HCT116 (cell line): ENCODE results near the gene HOXD9. TPM values are rescaled to one million over a fixed set of nuclear protein-coding genes. Genes with fewer than 3 reads are reported as not detected.

Source experiments
- ATAC-seq: fragments of 200-7000 bp; cut with Tn5 transposase; 2 replicates; pipeline ENCODE4 v1.9.1; 2020; ENCODE audit warnings: mild to moderate bottlenecking, moderate library complexity
- BruUV-seq: library from RNA; stranded (reverse); fragments of 400-500 nt; replicated peaks from 2 replicates; lab custom pipeline; 2021; lab: Mats Ljungman, UMichigan
- CTCF ChIA-PET: fragments of 300-600 bp; sonication (Branson Sonifier 250); formaldehyde crosslinking; loops from one replicate; lab custom pipeline; 2021; ENCODE audit warnings: antibody characterized with exemption; lab: Charles Lee
- POLR2A ChIA-PET: fragments of 300-600, 350-600 bp; sonication (Branson Sonifier 250); formaldehyde crosslinking; loops from one replicate; lab custom pipeline; 2021; ENCODE audit warnings: antibody characterized with exemption; lab: Charles Lee
- RAD21 ChIA-PET, 2 experiments: fragments of 300-600 bp; sonication (Branson Sonifier 250); formaldehyde crosslinking; loops; one replicate each; lab custom pipeline; 2023; ENCODE audit warnings: low total read pairs in 2 of 2; ENCODE audit not compliant: uncharacterized antibody in 2 of 2, unreplicated experiment in 2 of 2, low non-redundant PET in 1 of 2; lab: Charles Lee
- DNase-seq: peaks from one replicate; pipeline ENCODE4 v3.0.0-alpha.2; 2010; ENCODE audit warnings: low read depth, low spot score
- H2AFZ ChIP-seq: fragments of 200-600 bp; shearing (Covaris generic), sonication (generic); 2 replicates; pipeline ENCODE4 v1.6.1; 2017; ENCODE audit warnings: low read depth, mixed run types, mixed read lengths, antibody characterized with exemption, low read length; ENCODE audit not compliant: poor library complexity, severe bottlenecking
- H3K27ac ChIP-seq: 2 replicates; pipeline ENCODE4 v1.5.1; 2012; ENCODE audit warnings: low read depth, low read length
- H3K27me3 ChIP-seq: fragments of 200-600 bp; sonication (generic); 2 replicates; pipeline ENCODE4 v1.6.1; 2016; ENCODE audit warnings: mixed run types, low read length, mixed read lengths; ENCODE audit not compliant: insufficient read depth
- H3K36me3 ChIP-seq, 2 experiments: fragments of 200-500 bp in 1 of 2; fragments of 200-600 bp in 1 of 2; sonication (Bioruptor generic) in 1 of 2; sonication (generic) in 1 of 2; 2 replicates each; pipeline versions ENCODE4 v1.5.1 to v1.6.1; 2014 to 2016; ENCODE audit warnings: low read length in 2 of 2, inconsistent platforms in 1 of 2, mixed read lengths in 1 of 2, mixed run types in 1 of 2; ENCODE audit not compliant: insufficient read depth in 2 of 2, control insufficient read depth in 1 of 2
- H3K4me1 ChIP-seq, 2 experiments: fragments of 200-600 bp in 1 of 2; sonication (generic) in 1 of 2; 2 replicates each; pipeline versions ENCODE4 v1.5.1 to v1.6.1; 2012 to 2017; ENCODE audit warnings: low read length in 2 of 2, inconsistent platforms in 1 of 2, mild to moderate bottlenecking in 1 of 2, mixed read lengths in 1 of 2, mixed run types in 1 of 2, moderate library complexity in 1 of 2; ENCODE audit not compliant: insufficient read depth in 2 of 2, control insufficient read depth in 1 of 2
- H3K4me2 ChIP-seq: fragments of 200-600 bp; sonication (generic); 2 replicates; pipeline ENCODE4 v1.6.1; 2017; ENCODE audit warnings: mixed run types, low read length, mixed read lengths
- H3K4me3 ChIP-seq, 2 experiments: fragments of 200-600 bp in 1 of 2; sonication (generic) in 1 of 2; replicated peaks in 1 of 2; 2 replicates each; pipeline ENCODE4 v1.5.1; 2011 to 2016; ENCODE audit warnings: low read length in 2 of 2, control low read depth in 1 of 2, low read depth in 1 of 2, mild to moderate bottlenecking in 1 of 2, mixed read lengths in 1 of 2, mixed run types in 1 of 2
- H3K79me2 ChIP-seq: fragments of 200-600 bp; sonication (generic); 2 replicates; pipeline ENCODE4 v1.6.1; 2017; ENCODE audit warnings: mild to moderate bottlenecking, mixed run types, low read length, moderate library complexity, mixed read lengths; ENCODE audit not compliant: insufficient read depth
- H3K9ac ChIP-seq: fragments of 200-600 bp; sonication (generic); 2 replicates; pipeline ENCODE4 v1.6.1; 2016; ENCODE audit warnings: low read length, mixed read lengths
- H3K9me2 ChIP-seq: fragments of 200-600 bp; sonication (generic), shearing (Covaris generic); 2 replicates; pipeline ENCODE4 v1.6.1; 2017; ENCODE audit warnings: mixed run types, mild to moderate bottlenecking, moderate library complexity; ENCODE audit not compliant: insufficient read depth
- H3K9me3 ChIP-seq, 2 experiments: fragments of 200-500 bp in 1 of 2; fragments of 200-600 bp in 1 of 2; sonication (Bioruptor generic) in 1 of 2; sonication (generic) in 1 of 2; 2 replicates each; pipeline ENCODE4 v1.6.1; 2014 to 2017; ENCODE audit warnings: low read length in 2 of 2, mixed read lengths in 2 of 2, inconsistent platforms in 1 of 2, low read depth in 1 of 2, mild to moderate bottlenecking in 1 of 2, mixed run types in 1 of 2, moderate library complexity in 1 of 2; ENCODE audit not compliant: control insufficient read depth in 1 of 2, insufficient read depth in 1 of 2
- H4K20me1 ChIP-seq: fragments of 200-600 bp; sonication (generic), shearing (Covaris generic); 2 replicates; pipeline ENCODE4 v1.6.1; 2017; ENCODE audit warnings: mixed run types, mild to moderate bottlenecking, moderate library complexity; ENCODE audit not compliant: insufficient read depth
- CBX3 ChIP-seq: IDR thresholded peaks from 2 replicates; pipeline ENCODE4 v1.6.1; 2012; ENCODE audit warnings: low read depth
- CEBPB ChIP-seq: IDR thresholded peaks from 2 replicates; pipeline ENCODE4 v1.6.1; 2012; ENCODE audit warnings: low read depth
- POLR2AphosphoS5 ChIP-seq: IDR thresholded peaks from 2 replicates; pipeline ENCODE4 v1.6.1; 2011; ENCODE audit warnings: mild to moderate bottlenecking, low read depth, low read length, moderate library complexity
- SP1 ChIP-seq: IDR thresholded peaks from 2 replicates; pipeline ENCODE4 v1.6.1; 2012; ENCODE audit warnings: low read depth
- SRF ChIP-seq: IDR thresholded peaks from 2 replicates; pipeline ENCODE4 v1.6.1; 2012; ENCODE audit warnings: low read depth
- ZFX ChIP-seq: fragments of 450-650 bp; IDR thresholded peaks from 2 replicates; pipeline ENCODE4 v1.6.1; 2017
- intact Hi-C: fragments of 100-400 bp; cut with micrococcal nuclease; formaldehyde crosslinking; loops from 2 replicates; pipeline ENCODE4 v1.10.0; 2022
- total RNA-seq: library from RNA; stranded (reverse); gene quantifications from one replicate; pipeline ENCODE4 v1.2.1, GENCODE V29; 2021; ENCODE audit not compliant: unreplicated experiment
- TF ChIP-seq, protein P1 (sequence below): IDR thresholded peaks from 2 replicates; pipeline ENCODE4 v1.6.1; 2012

Gene HOXD9
- total RNA-seq, 1 experiment from 2014 or later, result not detected

DNA sequence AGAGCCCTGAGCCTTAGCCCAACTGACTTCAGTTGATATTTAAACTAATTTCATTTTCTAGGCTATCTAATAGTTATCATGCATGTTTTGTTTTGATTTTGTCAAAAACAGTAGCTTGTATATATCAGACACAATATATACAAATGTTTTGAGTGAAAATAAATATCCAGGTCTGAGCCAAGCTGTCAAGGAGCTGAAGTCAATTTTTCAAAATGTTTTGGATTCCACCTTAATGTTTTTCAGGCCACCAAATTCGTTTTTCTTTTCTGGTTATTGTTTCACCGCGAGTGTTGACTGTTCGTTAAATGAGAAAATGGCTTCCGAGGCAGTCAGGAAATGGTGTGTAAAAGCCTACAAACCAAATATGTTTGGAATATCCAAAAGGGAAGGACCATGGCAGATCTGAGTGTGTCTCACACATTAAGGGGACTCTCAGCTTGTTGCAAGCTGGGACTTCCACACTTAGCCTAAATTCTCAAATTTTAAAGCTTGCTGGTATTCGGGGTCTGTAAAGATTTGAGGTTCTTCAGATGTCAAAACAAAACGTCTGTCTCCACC, 20.1 kb upstream of the HOXD9 start:
- no peak overlapping the region for H3K4me2 ChIP-seq
- peaks cover 0 to 20% of the 10 kb centered on the region in 2 experiments; a peak in 2 of 4 replicates for H3K4me1 ChIP-seq
- no peak for ATAC-seq
- no peak overlapping the region for H3K4me3 ChIP-seq
- H2AFZ ChIP-seq, result no peak overlapping the region
- H4K20me1 ChIP-seq, result no peaks in the 10 kb centered on the region
- BruUV-seq, result no TSS peak
- POLR2A ChIA-PET, result no interaction called here
- H3K79me2 ChIP-seq, result no peaks in the 10 kb centered on the region
- no peak overlapping the region for H3K9ac ChIP-seq
- RAD21 ChIA-PET, result no interaction called here
- CTCF ChIA-PET, result interaction anchor here (1.5 kb wide), 1 partner anchor 9 kb away, joined by 7 read pairs; no protein-coding TSS in a partner anchor
- H3K27me3 ChIP-seq, result no peaks in the 10 kb centered on the region
- H3K9me2 ChIP-seq, result no peaks in the 10 kb centered on the region
- H3K9me3 ChIP-seq, result no peaks in the 10 kb centered on the region
- no peak for DNase-seq
- TF ChIP-seq ZFX, result no peak
- no peak for TF ChIP-seq CEBPB
- TF ChIP-seq, all 23 proteins: peak for 0
- intact Hi-C loops, result no loop called here
- H3K36me3 ChIP-seq, result no peaks in the 10 kb centered on the region
- no peak overlapping the region for H3K27ac ChIP-seq

DNA sequence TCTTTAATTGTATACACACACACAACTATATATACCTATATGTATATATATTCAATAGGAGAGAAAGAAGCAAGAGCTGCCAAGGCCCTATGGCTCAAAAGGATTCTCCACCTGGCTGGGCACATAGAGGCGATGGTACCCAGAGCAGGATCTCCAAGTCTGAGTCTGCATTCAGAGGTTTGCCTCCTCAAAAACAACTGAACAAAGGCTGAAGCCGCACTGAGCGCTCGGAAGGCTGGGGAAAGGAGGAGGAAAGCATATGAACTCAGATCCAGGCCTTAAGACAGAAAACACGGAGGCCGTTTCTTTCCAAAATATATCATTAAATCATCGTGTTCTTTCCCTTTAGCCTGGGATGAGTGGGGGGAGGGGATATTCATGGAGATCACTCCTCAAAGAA, 19.3 kb upstream of the HOXD9 start:
- no peak for DNase-seq
- no peaks in the 10 kb centered on the region for H3K9me3 ChIP-seq
- no peak overlapping the region for H2AFZ ChIP-seq
- H3K9me2 ChIP-seq, result no peaks in the 10 kb centered on the region
- ChIA-PET CTCF (no interaction called here), RAD21 (no interaction called here), POLR2A (no interaction called here)
- no peaks in the 10 kb centered on the region for H3K27me3 ChIP-seq
- BruUV-seq, result no TSS peak
- H3K27ac ChIP-seq, result no peak overlapping the region
- H3K4me3 ChIP-seq, result no peak overlapping the region
- H4K20me1 ChIP-seq, result no peaks in the 10 kb centered on the region
- no peak overlapping the region for H3K4me2 ChIP-seq
- no peak for ATAC-seq
- no peak overlapping the region for H3K9ac ChIP-seq
- H3K79me2 ChIP-seq, result no peaks in the 10 kb centered on the region
- no peak for TF ChIP-seq CBX3
- no peak for TF ChIP-seq POLR2AphosphoS5
- TF ChIP-seq SRF, result no peak
- TF ChIP-seq, protein P1, sequence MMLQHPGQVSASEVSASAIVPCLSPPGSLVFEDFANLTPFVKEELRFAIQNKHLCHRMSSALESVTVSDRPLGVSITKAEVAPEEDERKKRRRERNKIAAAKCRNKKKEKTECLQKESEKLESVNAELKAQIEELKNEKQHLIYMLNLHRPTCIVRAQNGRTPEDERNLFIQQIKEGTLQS, result no peak
- TF ChIP-seq SP1, result no peak
- H3K36me3 ChIP-seq, result no peaks in the 10 kb centered on the region
- intact Hi-C loops, result no loop called here
- peaks cover 0 to 12% of the 10 kb centered on the region in 2 experiments; a peak in 1 of 4 replicates for H3K4me1 ChIP-seq
